SU-DHL-6 (cell line): ENCODE data around the gene PTTG1.

ENCODE experiments used
- H2AFZ ChIP-seq: fragments of 200-600 bp; sonication (generic); 2 replicates; pipeline ENCODE4 v1.6.1; 2014; ENCODE audit warnings: low read depth, mild to moderate bottlenecking, moderate library complexity, mixed read lengths, antibody characterized with exemption, low read length; ENCODE audit not compliant: severe bottlenecking
- H3F3A ChIP-seq: fragments of 200-600 bp; shearing (Covaris generic); 2 replicates; pipeline ENCODE4 v1.6.0; 2016; ENCODE audit warnings: antibody characterized with exemption, mild to moderate bottlenecking; ENCODE audit not compliant: insufficient read depth
- H3K27ac ChIP-seq: fragments of 200-600 bp; sonication (generic); 2 replicates; pipeline ENCODE4 v1.5.1; 2016; ENCODE audit warnings: low read depth, mild to moderate bottlenecking, low read length, moderate library complexity, mixed read lengths
- H3K27me3 ChIP-seq: fragments of 200-600 bp; sonication (generic), shearing (Covaris generic); 2 replicates; pipeline ENCODE4 v1.6.0; 2014; ENCODE audit warnings: mild to moderate bottlenecking, low read length
- H3K36me3 ChIP-seq: fragments of 200-600 bp; sonication (generic); 2 replicates; pipeline ENCODE4 v1.6.1; 2014; ENCODE audit warnings: mild to moderate bottlenecking, low read length, mixed read lengths
- H3K4me2 ChIP-seq: fragments of 300-600, 200-600 bp; shearing (Covaris generic), sonication (generic); 2 replicates; pipeline ENCODE4 v1.6.0; 2014; ENCODE audit warnings: low read length, low read depth, mild to moderate bottlenecking; ENCODE audit not compliant: poor library complexity, severe bottlenecking
- H3K4me3 ChIP-seq: fragments of 200-600 bp; sonication (generic); 2 replicates; pipeline ENCODE4 v1.5.1; 2014; ENCODE audit warnings: antibody characterized with exemption, low read length, mild to moderate bottlenecking, mixed read lengths; ENCODE audit not compliant: insufficient read depth, poor library complexity, severe bottlenecking
- H3K79me2 ChIP-seq: fragments of 200-600 bp; sonication (generic); 2 replicates; pipeline ENCODE4 v1.6.1; 2014; ENCODE audit warnings: mild to moderate bottlenecking, low read length, moderate library complexity; ENCODE audit not compliant: insufficient read depth
- H3K9ac ChIP-seq: fragments of 200-600 bp; sonication (generic); 2 replicates; pipeline ENCODE4 v1.7.0; 2014; ENCODE audit warnings: mild to moderate bottlenecking, low read length
- H3K9me2 ChIP-seq: fragments of 200-600 bp; sonication (generic); replicated peaks from 2 replicates; pipeline ENCODE4 v1.6.1; 2014; ENCODE audit warnings: low read length; ENCODE audit not compliant: insufficient read depth
- H3K9me3 ChIP-seq: fragments of 200-600 bp; sonication (generic); 2 replicates; pipeline ENCODE4 v1.6.1; 2014; ENCODE audit warnings: low read length, mixed read lengths; ENCODE audit not compliant: insufficient read depth
- H4K20me1 ChIP-seq: fragments of 200-600 bp; sonication (generic); 2 replicates; pipeline ENCODE4 v1.6.1; 2014; ENCODE audit warnings: low read depth, mild to moderate bottlenecking, antibody characterized with exemption, low read length, moderate library complexity, mixed read lengths
- EZH2phosphoT487 ChIP-seq: fragments of 200-600 bp; sonication (generic), shearing (Covaris generic); conservative IDR thresholded peaks from 2 replicates; pipeline ENCODE4 v1.6.1; 2018; ENCODE audit warnings: mild to moderate bottlenecking, antibody characterized with exemption, low read length, moderate library complexity, mixed read lengths
- TF ChIP-seq, protein P1 (sequence below): fragments of 200-600 bp; sonication (generic); IDR thresholded peaks from one replicate; pipeline ENCODE4 v1.5.1; 2017; ENCODE audit warnings: antibody characterized with exemption, mild to moderate bottlenecking, low read length, moderate library complexity; ENCODE audit not compliant: insufficient read depth, poor library complexity, severe bottlenecking

The PTTG1 gene

DNA sequence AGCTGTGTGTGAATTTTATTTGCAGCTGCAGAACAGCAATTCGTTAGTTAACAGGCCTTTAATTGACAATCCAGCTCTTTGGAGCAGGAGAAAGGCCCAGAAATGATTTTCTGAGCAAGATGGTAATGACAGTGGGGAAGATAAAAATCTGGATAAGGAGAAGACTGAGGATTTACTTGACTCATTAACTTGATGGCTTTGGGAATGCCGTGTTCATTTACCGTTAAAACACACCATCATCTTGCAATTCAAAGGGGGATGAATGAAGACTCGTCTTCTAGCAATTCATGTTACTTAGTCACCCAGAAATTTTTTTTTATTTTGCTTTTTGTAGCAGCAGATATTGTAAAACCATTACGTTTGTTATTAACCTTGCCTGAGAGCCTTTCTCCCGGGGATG, 52.0 kb downstream of the PTTG1 start:
- peak overlapping the region; percentile 28 for H3K27ac ChIP-seq
- no peaks in the 10 kb centered on the region for H3K9me2 ChIP-seq
- peaks cover 99% of the 10 kb centered on the region for H3K79me2 ChIP-seq
- TF ChIP-seq EZH2phosphoT487 = no peak
- TF ChIP-seq, protein P1, sequence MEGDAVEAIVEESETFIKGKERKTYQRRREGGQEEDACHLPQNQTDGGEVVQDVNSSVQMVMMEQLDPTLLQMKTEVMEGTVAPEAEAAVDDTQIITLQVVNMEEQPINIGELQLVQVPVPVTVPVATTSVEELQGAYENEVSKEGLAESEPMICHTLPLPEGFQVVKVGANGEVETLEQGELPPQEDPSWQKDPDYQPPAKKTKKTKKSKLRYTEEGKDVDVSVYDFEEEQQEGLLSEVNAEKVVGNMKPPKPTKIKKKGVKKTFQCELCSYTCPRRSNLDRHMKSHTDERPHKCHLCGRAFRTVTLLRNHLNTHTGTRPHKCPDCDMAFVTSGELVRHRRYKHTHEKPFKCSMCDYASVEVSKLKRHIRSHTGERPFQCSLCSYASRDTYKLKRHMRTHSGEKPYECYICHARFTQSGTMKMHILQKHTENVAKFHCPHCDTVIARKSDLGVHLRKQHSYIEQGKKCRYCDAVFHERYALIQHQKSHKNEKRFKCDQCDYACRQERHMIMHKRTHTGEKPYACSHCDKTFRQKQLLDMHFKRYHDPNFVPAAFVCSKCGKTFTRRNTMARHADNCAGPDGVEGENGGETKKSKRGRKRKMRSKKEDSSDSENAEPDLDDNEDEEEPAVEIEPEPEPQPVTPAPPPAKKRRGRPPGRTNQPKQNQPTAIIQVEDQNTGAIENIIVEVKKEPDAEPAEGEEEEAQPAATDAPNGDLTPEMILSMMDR = no peak
- H3K9me3 ChIP-seq = no peaks in the 10 kb centered on the region
- no peak overlapping the region for H3K9ac ChIP-seq
- peaks cover 24% of the 10 kb centered on the region for H3F3A ChIP-seq
- no peak overlapping the region for H2AFZ ChIP-seq
- no peaks in the 10 kb centered on the region for H3K27me3 ChIP-seq
- H3K36me3 ChIP-seq = peaks cover 39% of the 10 kb centered on the region
- no peak overlapping the region for H3K4me3 ChIP-seq
- peaks cover 71% of the 10 kb centered on the region for H4K20me1 ChIP-seq
- H3K4me2 ChIP-seq = peak overlapping the region; percentile 98

DNA sequence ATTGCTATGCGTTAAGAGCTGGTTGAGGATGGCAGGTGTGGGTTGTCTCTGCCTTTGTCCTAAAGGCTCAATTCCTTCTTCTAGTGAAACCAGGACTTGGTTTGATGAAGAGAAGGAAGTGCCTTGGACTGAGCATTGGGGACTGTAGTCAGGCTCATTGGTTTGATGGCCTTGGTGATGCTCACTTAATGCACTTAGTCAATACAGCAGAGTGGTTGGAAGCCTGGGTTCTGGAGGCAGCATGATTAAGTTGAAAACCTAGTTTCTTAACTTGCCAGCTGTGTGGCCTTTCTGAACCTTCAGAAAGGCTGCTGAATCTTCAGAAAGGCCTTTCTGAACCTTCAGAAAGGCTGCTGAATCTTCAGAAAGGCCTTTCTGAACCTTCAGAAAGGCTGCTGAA, 52.4 kb downstream of the PTTG1 start:
- Histone ChIP-seq H3K9me2 (no peaks in the 10 kb centered on the region), H3K9ac (no peak overlapping the region), H2AFZ (no peak overlapping the region), H4K20me1 (peaks cover 72% of the 10 kb centered on the region), H3K79me2 (peaks cover 99% of the 10 kb centered on the region), H3K36me3 (peaks cover 35% of the 10 kb centered on the region), H3F3A (peaks cover 24% of the 10 kb centered on the region), H3K4me2 (peak overlapping the region; percentile 98), H3K27me3 (no peaks in the 10 kb centered on the region), H3K4me3 (no peak overlapping the region), H3K9me3 (no peaks in the 10 kb centered on the region), H3K27ac (peak overlapping the region; percentile 28)
- TF ChIP-seq, protein P1 = no peak
- no peak for TF ChIP-seq EZH2phosphoT487

DNA sequence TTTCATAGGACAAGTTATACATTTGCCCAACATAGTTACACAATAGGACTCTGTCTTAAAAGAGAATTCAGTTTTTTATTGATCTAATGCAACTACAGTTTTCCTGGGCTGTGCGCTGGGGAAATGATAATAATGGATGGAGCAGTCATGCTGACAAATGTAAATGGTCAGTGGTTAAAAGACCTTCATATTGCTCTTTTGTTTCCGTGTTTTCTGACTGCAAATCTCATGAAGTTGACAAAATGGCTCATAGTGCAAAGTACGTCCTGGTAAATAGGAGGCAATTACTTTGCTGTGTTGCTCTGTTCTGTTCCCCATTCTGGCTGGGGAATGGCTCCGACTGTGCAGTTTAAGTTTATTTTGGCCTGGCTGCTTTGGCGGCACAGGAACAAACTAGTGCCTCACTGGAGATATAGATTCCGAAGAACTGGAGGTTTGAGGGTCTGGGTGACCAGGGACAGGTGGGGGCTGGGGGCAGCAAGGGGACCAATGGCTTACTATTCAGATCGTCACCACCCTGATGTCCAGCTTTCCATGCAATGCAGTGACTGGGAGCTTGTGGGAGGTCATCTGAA, 54.3 kb downstream of the PTTG1 start:
- Histone ChIP-seq H4K20me1 (peaks cover 82% of the 10 kb centered on the region), H3K4me2 (no peak overlapping the region)

More for the DNA sequence above, 54.3 kb downstream of the PTTG1 start:
- Histone ChIP-seq H2AFZ (no peak overlapping the region), H3K27me3 (no peaks in the 10 kb centered on the region), H3K79me2 (peaks cover 99% of the 10 kb centered on the region), H3K9me2 (no peaks in the 10 kb centered on the region), H3K36me3 (peaks cover 29% of the 10 kb centered on the region), H3K4me3 (no peak overlapping the region), H3K27ac (no peak overlapping the region), H3K9me3 (no peaks in the 10 kb centered on the region), H3K9ac (no peak overlapping the region), H3F3A (peaks cover 18% of the 10 kb centered on the region)
- TF ChIP-seq EZH2phosphoT487 = no peak
- TF ChIP-seq, protein P1 = no peak
